Hepatocyte (in vitro differentiated cells): ENCODE measurements around the gene NPLOC4.
"Not testable (repeated sequence)": the region's sequence is repeated elsewhere in the genome, so short reads cannot be mapped to it uniquely, and the experiment has no call there.

Experiments used
- EZH2 ChIP-seq: fragments of 200-600 bp; sonication (generic); IDR thresholded peaks from 2 replicates; pipeline ENCODE4 v1.6.1; 2016; ENCODE audit warnings: antibody characterized with exemption, mild to moderate bottlenecking, borderline replicate concordance
- TF ChIP-seq, protein P1 (sequence below): fragments of 200-600 bp; sonication (generic); IDR thresholded peaks from 2 replicates; pipeline ENCODE4 v1.5.1; 2016; ENCODE audit warnings: antibody characterized with exemption, mild to moderate bottlenecking; ENCODE audit not compliant: poor library complexity

DNA sequence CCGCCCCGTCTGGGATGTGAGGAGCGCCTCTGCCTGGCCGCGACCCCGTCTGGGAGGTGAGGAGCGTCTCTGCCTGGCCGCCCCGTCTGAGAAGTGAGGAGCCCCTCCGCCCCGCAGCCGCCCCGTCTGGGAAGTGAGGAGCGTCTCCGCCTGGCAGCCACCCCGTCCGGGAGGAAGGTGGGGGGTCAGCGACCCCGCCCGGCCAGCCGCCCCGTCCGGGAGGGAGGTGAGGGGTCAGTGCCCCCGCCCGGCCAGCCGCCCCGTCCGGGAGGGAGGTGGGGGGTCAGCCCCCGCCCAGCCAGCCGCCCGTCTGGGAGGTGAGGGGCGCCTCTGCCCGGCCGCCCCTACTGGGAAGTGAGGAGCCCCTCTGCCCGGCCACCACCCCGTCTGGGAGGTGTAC lies 18.6 kb downstream of the NPLOC4 start:
- TF ChIP-seq, protein P1, sequence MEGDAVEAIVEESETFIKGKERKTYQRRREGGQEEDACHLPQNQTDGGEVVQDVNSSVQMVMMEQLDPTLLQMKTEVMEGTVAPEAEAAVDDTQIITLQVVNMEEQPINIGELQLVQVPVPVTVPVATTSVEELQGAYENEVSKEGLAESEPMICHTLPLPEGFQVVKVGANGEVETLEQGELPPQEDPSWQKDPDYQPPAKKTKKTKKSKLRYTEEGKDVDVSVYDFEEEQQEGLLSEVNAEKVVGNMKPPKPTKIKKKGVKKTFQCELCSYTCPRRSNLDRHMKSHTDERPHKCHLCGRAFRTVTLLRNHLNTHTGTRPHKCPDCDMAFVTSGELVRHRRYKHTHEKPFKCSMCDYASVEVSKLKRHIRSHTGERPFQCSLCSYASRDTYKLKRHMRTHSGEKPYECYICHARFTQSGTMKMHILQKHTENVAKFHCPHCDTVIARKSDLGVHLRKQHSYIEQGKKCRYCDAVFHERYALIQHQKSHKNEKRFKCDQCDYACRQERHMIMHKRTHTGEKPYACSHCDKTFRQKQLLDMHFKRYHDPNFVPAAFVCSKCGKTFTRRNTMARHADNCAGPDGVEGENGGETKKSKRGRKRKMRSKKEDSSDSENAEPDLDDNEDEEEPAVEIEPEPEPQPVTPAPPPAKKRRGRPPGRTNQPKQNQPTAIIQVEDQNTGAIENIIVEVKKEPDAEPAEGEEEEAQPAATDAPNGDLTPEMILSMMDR: not testable (repeated sequence)
- not testable (repeated sequence) for TF ChIP-seq EZH2
